GM15510 (cell line): ENCODE data around the gene SKP1.

Experiments
- POLR2A ChIP-seq: IDR thresholded peaks from 3 replicates; pipeline ENCODE4 v1.6.1; 2011; ENCODE audit warnings: borderline replicate concordance; ENCODE audit not compliant: insufficient read length; ENCODE audit errors: extremely low read depth

Gene SKP1

GRCh38 chr5:134184155-134185135, 7.7 kb upstream of the SKP1 start:
- no peak for TF ChIP-seq POLR2A

GRCh38 chr5:134183481-134183880, 6.7 kb upstream of the SKP1 start:
- no peak for TF ChIP-seq POLR2A

GRCh38 chr5:134178096-134178419, 1.3 kb upstream of the SKP1 start:
- no peak for TF ChIP-seq POLR2A

GRCh38 chr5:134177369-134178095, 782 bp upstream of the SKP1 start:
- no peak for TF ChIP-seq POLR2A

GRCh38 chr5:134175921-134176510, 734 bp downstream of the SKP1 start:
- no peak for TF ChIP-seq POLR2A

- TF ChIP-seq POLR2A: no peak
These were observed 1.6 kb downstream of the SKP1 start for GRCh38 chr5:134174841-134175839.

- no peak for TF ChIP-seq POLR2A
These were observed 4.8 kb downstream of the SKP1 start for GRCh38 chr5:134171972-134172371.

GRCh38 chr5:134162592-134162991, 14.2 kb downstream of the SKP1 start:
- no peak for TF ChIP-seq POLR2A

GRCh38 chr5:134161513-134162395, 15.0 kb downstream of the SKP1 start:
- TF ChIP-seq POLR2A: no peak

- no peak for TF ChIP-seq POLR2A
These were observed 23.1 kb downstream of the SKP1 start for GRCh38 chr5:134153657-134154056.

GRCh38 chr5:134153241-134153640, 23.5 kb downstream of the SKP1 start:
- TF ChIP-seq POLR2A: no peak

GRCh38 chr5:134151723-134152122, 25.0 kb downstream of the SKP1 start:
- no peak for TF ChIP-seq POLR2A

GRCh38 chr5:134149571-134150303, 27.0 kb downstream of the SKP1 start:
- no peak for TF ChIP-seq POLR2A
